ENCODE results near the gene FOXD2. TPM values are rescaled to one million over a fixed set of nuclear protein-coding genes. Genes with fewer than 3 reads are reported as not detected.

The FOXD2 gene
- total and polyA plus RNA-seq, 2 of the 4 experiments (the other 2 are of a cell fraction): under 0.01 to 0.03 TPM

DNA sequence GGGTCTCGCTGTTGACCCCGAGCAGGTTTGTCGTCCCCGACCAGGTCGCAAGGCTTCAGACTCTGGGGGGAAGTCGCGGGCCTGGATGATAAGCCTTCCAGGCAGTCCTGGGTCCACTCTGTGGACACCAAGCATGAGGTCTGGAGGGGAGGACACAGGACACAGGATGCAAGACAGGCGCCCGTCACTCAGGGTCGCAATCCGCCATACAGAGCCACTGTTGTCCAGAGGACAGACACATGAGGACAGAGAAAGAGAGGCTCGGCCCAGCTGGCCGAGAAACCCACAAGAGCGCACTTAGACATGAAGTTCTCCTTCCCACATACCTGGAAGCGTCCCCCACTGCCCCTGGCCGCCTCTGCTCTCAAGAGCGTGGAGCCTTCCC is 4.8 kb upstream of the FOXD2 start:
- no peak overlapping the region for H4K5ac ChIP-seq (ENCODE audit: low read depth, low read length)
- no peaks in the 10 kb centered on the region for H3K9me3 ChIP-seq (ENCODE audit: control insufficient read depth, insufficient read depth, low read length)
- peaks cover 7% of the 10 kb centered on the region for H3K9me1 ChIP-seq (ENCODE audit: insufficient read depth, low read length)
- no peak overlapping the region for H3K27ac ChIP-seq (ENCODE audit: insufficient read depth, low read length)
- no TSS peak for BruUV-seq (replicated peaks)
- H4K20me1 ChIP-seq (ENCODE audit: insufficient read depth, low read length): peaks cover 4% of the 10 kb centered on the region; the same call in 1 of the 2 replicates
- H3K79me1 ChIP-seq (ENCODE audit: low read depth in 1 of 2, low read length in 2 of 2): peaks cover 7 to 26% of the 10 kb centered on the region in 2 experiments; a peak in 3 of 4 replicates
- H4K91ac ChIP-seq (ENCODE audit: insufficient read depth, low read depth, low read length): no peak overlapping the region
- no peak overlapping the region for H3K18ac ChIP-seq (ENCODE audit: low read depth, low read length)
- H2AK5ac ChIP-seq (ENCODE audit: low read depth, low read length): no peak overlapping the region
- H2BK20ac ChIP-seq (ENCODE audit: low read depth, low read length): no peak overlapping the region
- intact Hi-C loops (cut with micrococcal nuclease): loop anchor here (10.0 kb wide), 1 partner anchor 98 kb away; the partner anchor contains the start of gene CMPK1
- no peak overlapping the region for H2BK15ac ChIP-seq (ENCODE audit: low read depth, low read length)
- no peaks in the 10 kb centered on the region for H3K36me3 ChIP-seq (ENCODE audit: control insufficient read depth, insufficient read depth, low read length)
- DNase-seq (no peak), ATAC-seq (ENCODE audit: low read depth) (no peak)
- no peak overlapping the region for H3K4ac ChIP-seq (ENCODE audit: low read depth, low read length)
- H2BK5ac ChIP-seq (ENCODE audit: low read depth, low read length, poor library complexity, severe bottlenecking): no peak overlapping the region
- no peak overlapping the region for H3K14ac ChIP-seq (replicated peaks; ENCODE audit: low read depth, low read length)
- in situ Hi-C loops (cut with MboI; ENCODE audit: low sequenced_read_pairs): no loop called here
- peaks cover 12% of the 10 kb centered on the region for H3K4me1 ChIP-seq (ENCODE audit: control insufficient read depth, insufficient read depth, low read length)
- H3K4me2 ChIP-seq (ENCODE audit: low read depth, low read length): no peak overlapping the region
- peak overlapping the region; percentile 74 for H2AK9ac ChIP-seq (replicated peaks; ENCODE audit: low read depth, low read length, poor library complexity)
- no peak overlapping the region for H3K23ac ChIP-seq (ENCODE audit: low read depth, low read length)
- TF ChIP-seq POLR2A (IDR thresholded peaks at IDR 0.05; ENCODE audit: low read depth, low read length): no peak
- TF ChIP-seq, protein P1, sequence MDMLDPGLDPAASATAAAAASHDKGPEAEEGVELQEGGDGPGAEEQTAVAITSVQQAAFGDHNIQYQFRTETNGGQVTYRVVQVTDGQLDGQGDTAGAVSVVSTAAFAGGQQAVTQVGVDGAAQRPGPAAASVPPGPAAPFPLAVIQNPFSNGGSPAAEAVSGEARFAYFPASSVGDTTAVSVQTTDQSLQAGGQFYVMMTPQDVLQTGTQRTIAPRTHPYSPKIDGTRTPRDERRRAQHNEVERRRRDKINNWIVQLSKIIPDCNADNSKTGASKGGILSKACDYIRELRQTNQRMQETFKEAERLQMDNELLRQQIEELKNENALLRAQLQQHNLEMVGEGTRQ (IDR thresholded peaks at IDR 0.05; ENCODE audit: low read depth, low read length): no peak
- TF ChIP-seq, protein P2, sequence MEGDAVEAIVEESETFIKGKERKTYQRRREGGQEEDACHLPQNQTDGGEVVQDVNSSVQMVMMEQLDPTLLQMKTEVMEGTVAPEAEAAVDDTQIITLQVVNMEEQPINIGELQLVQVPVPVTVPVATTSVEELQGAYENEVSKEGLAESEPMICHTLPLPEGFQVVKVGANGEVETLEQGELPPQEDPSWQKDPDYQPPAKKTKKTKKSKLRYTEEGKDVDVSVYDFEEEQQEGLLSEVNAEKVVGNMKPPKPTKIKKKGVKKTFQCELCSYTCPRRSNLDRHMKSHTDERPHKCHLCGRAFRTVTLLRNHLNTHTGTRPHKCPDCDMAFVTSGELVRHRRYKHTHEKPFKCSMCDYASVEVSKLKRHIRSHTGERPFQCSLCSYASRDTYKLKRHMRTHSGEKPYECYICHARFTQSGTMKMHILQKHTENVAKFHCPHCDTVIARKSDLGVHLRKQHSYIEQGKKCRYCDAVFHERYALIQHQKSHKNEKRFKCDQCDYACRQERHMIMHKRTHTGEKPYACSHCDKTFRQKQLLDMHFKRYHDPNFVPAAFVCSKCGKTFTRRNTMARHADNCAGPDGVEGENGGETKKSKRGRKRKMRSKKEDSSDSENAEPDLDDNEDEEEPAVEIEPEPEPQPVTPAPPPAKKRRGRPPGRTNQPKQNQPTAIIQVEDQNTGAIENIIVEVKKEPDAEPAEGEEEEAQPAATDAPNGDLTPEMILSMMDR (conservative IDR thresholded peaks at IDR 0.05; ENCODE audit: low read depth, low read length): no peak
- no peak for TF ChIP-seq CEBPB (IDR thresholded peaks at IDR 0.05; ENCODE audit: low read depth, low read length)
- TF ChIP-seq BHLHE40 (IDR thresholded peaks at IDR 0.05; ENCODE audit: low read depth, low read length): no peak
- no peak for TF ChIP-seq RCOR1 (IDR thresholded peaks at IDR 0.05; ENCODE audit: insufficient replicate concordance, low read length)
- no peak for TF ChIP-seq MAFK (IDR thresholded peaks at IDR 0.05; ENCODE audit: low read depth, low read length)
- TF ChIP-seq RFX5 (IDR thresholded peaks at IDR 0.05; ENCODE audit: low read depth, low read length): no peak
- TF ChIP-seq SMC3 (IDR thresholded peaks at IDR 0.05; ENCODE audit: low read depth, low read length): no peak
- TF ChIP-seq, protein P3, sequence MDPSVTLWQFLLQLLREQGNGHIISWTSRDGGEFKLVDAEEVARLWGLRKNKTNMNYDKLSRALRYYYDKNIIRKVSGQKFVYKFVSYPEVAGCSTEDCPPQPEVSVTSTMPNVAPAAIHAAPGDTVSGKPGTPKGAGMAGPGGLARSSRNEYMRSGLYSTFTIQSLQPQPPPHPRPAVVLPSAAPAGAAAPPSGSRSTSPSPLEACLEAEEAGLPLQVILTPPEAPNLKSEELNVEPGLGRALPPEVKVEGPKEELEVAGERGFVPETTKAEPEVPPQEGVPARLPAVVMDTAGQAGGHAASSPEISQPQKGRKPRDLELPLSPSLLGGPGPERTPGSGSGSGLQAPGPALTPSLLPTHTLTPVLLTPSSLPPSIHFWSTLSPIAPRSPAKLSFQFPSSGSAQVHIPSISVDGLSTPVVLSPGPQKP (IDR thresholded peaks at IDR 0.05; ENCODE audit: borderline replicate concordance, low read depth, low read length): no peak
- no peak for TF ChIP-seq RAD21 (IDR thresholded peaks at IDR 0.05; ENCODE audit: low read length)
- TF ChIP-seq FOS (IDR thresholded peaks at IDR 0.05; ENCODE audit: low read depth, low read length): no peak
- no peak for TF ChIP-seq MXI1 (IDR thresholded peaks at IDR 0.05; ENCODE audit: borderline replicate concordance, low read depth, low read length)
- no peak for TF ChIP-seq MAZ (IDR thresholded peaks at IDR 0.05; ENCODE audit: borderline replicate concordance, low read depth, low read length)
- no peak for TF ChIP-seq NFE2L2 (IDR thresholded peaks at IDR 0.05; ENCODE audit: low read depth, low read length)
- no peak for TF ChIP-seq CHD1 (IDR thresholded peaks at IDR 0.05; ENCODE audit: low read depth, low read length)
- dilution Hi-C loops (cut with HindIII; ENCODE audit: low sequenced_read_pairs, unreplicated experiment): no loop called here
- H3K9ac ChIP-seq (ENCODE audit: low read depth, low read length): no peak overlapping the region
- H2BK120ac ChIP-seq (ENCODE audit: low read depth, low read length): no peak overlapping the region
- ChIA-PET POLR2A (ENCODE audit: unreplicated experiment) (no interaction called here), CTCF (interaction anchor here (0.6 to 2.6 kb wide), 16 partner anchors 8 to 295 kb away, joined by 3 to 15 read pairs (median 3); no protein-coding TSS in a partner anchor)
- WGBS, 2 experiments (ENCODE audit: extremely low coverage in 2 of 2, insufficient read length in 1 of 2): 90% methylated on average over 9 of the region's 17 CpGs; no CpG with 5 or more reads in 1 of the 2 experiments
- H3K56ac ChIP-seq (ENCODE audit: extremely low read depth, insufficient read depth, low read length): no peak overlapping the region
- no peak overlapping the region for H3K4me3 ChIP-seq (ENCODE audit: insufficient read depth, low read depth, low read length)
- peak overlapping the region; percentile 89 for H2AFZ ChIP-seq (replicated peaks; ENCODE audit: low read length, poor library complexity)
- no peak overlapping the region; a peak in 1 of 4 replicates for H4K8ac ChIP-seq (ENCODE audit: low read depth in 2 of 2, low read length in 2 of 2)
- H3K27me3 ChIP-seq (ENCODE audit: control insufficient read depth, insufficient read depth, low read length): peaks cover under 1% of the 10 kb centered on the region; the same call in 1 of the 2 replicates

Measured in IMR-90 (cell line).